ENCODE measurements around the gene CYP2S1.
"Not testable (repeated sequence)": the region's sequence is repeated elsewhere in the genome, so short reads cannot be mapped to it uniquely, and the experiment has no call there.

CYP2S1 gene

GRCh38 chr19:41228486-41228885 lies 35.5 kb downstream of the CYP2S1 start:
- 95% methylated on average over 2 of the region's 3 CpGs for WGBS
- Histone ChIP-seq H3K36me3 (ENCODE audit: insufficient read depth, low read length) (peaks cover 10% of the 10 kb centered on the region; the same call in 1 of the 2 replicates), H3K4me3 (ENCODE audit: low read length) (no peak overlapping the region), H3K9ac (ENCODE audit: low read depth, low read length) (no peak overlapping the region), H3K9me3 (ENCODE audit: insufficient read depth, low read depth, low read length) (no peaks in the 10 kb centered on the region), H3K4me1 (ENCODE audit: insufficient read depth, low read length) (peaks cover 25% of the 10 kb centered on the region), H3K27ac (ENCODE audit: low read depth, low read length) (no peak overlapping the region), H3K27me3 (ENCODE audit: insufficient read depth, low read length) (no peaks in the 10 kb centered on the region)

GRCh38 chr19:41229338-41229737 lies 36.3 kb downstream of the CYP2S1 start:
- H3K4me3 ChIP-seq (ENCODE audit: low read length); H3K27ac ChIP-seq (ENCODE audit: low read depth, low read length); H3K27me3 ChIP-seq (ENCODE audit: insufficient read depth, low read length); H3K9ac ChIP-seq (ENCODE audit: low read depth, low read length); H3K9me3 ChIP-seq (ENCODE audit: insufficient read depth, low read depth, low read length): not testable (repeated sequence)
- Histone ChIP-seq H3K4me1 (ENCODE audit: insufficient read depth, low read length) (peaks cover 17% of the 10 kb centered on the region), H3K36me3 (ENCODE audit: insufficient read depth, low read length) (peaks cover 16% of the 10 kb centered on the region; the same call in 1 of the 2 replicates)
- WGBS: 92% methylated on average over 5 of the region's 5 CpGs

DNA sequence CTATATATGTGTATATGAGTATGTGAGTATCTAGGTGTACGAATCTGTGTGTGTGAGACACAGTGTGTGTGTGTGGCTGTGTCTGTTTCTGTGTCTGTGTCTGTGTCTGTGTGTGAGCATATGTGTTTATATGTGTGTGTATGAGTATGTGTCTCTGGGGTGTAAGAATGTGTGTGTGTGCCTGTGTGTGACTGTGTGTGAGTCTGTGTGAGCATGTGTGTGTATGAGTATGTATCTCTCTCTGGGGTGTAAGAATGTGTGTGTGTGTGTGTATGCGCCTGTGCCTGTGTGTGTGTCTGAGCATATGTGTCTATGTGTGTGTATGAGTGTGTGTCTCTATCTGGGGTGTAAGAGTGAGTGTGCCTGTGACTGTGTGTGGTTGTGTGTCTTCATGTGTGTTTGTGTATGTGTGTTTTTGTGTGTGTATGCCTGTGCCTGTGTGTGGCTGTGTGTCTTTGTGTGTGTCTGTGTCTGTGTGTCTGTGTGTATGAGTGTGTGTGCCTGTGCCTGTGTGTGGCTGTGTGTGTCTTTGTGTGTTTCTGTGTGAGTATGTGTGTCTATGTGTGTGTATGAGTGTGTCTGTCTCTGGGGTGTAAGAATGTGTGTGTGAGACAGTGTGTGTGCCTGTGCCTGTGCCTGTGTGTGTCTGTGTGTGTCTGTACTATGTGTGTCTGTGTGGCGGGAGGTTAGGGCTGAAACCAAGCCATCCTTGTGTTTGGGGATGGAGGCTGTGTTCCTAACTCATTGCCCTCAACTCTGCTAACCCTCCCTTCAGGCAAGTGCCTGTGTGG lies 37.2 kb downstream of the CYP2S1 start:
- no peak overlapping the region for H3K4me3 ChIP-seq (ENCODE audit: low read length)
- H3K27ac ChIP-seq (ENCODE audit: low read depth, low read length): no peak overlapping the region
- 91% methylated on average over 3 of the region's 3 CpGs for WGBS
- no peak overlapping the region for H3K9ac ChIP-seq (ENCODE audit: low read depth, low read length)
- H3K36me3 ChIP-seq (ENCODE audit: insufficient read depth, low read length): peaks cover 19% of the 10 kb centered on the region; the same call in 1 of the 2 replicates
- H3K27me3 ChIP-seq (ENCODE audit: insufficient read depth, low read length): no peaks in the 10 kb centered on the region
- H3K4me1 ChIP-seq (ENCODE audit: insufficient read depth, low read length): peaks cover 16% of the 10 kb centered on the region
- H3K9me3 ChIP-seq (ENCODE audit: insufficient read depth, low read depth, low read length): no peaks in the 10 kb centered on the region

DNA sequence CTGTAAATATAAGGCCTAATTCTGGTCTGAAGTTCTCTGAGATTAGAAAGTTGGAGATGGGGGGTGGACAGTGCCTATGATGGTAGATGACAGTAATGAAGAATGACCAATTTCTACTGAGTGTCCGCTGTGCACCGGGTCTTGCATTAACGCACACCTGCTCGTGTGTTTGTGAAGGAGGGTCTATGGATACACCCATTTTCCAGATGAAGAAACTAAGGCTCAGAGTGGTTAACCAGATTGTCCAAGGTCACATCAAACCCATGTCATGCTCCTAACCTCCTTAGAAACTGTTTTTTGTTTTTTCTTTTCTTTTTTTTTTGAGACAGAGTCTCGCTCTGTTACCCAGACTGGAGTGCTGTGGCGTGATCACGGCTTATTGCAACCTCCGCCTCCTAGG lies 39.7 kb downstream of the CYP2S1 start:
- WGBS: 92% methylated on average over 8 of the region's 8 CpGs

DNA sequence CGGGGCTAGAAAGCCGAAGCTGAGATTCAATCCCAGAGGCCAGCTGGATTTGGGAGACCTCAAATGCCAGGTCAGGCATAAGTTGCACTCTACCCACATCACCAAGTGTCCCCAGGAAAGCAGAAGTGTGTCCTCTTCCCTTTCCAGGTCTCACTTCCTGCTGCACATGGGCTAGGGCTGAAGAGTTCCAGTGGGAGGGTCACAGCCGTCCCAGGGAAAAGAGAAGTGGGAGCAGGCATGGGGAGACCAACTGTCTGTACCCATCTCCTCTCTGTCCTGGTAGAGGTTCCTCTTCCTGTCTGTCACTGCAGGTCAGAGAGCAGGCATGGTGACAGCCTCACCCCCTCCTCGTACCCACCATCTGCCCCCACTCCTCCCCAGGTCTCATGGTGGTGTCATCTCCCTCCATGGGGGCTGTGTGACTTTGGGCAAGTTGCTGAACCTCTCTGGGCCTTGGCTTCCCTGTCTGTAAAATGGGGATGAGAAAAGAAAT lies 40.8 kb downstream of the CYP2S1 start:
- 96% methylated on average over 4 of the region's 4 CpGs for WGBS
- Histone ChIP-seq H3K4me3 (ENCODE audit: low read length) (no peak overlapping the region), H3K9me3 (ENCODE audit: insufficient read depth, low read depth, low read length) (no peaks in the 10 kb centered on the region), H3K27me3 (ENCODE audit: insufficient read depth, low read length) (no peaks in the 10 kb centered on the region), H3K9ac (ENCODE audit: low read depth, low read length) (no peak overlapping the region), H3K36me3 (ENCODE audit: insufficient read depth, low read length) (peaks cover 37% of the 10 kb centered on the region), H3K4me1 (ENCODE audit: insufficient read depth, low read length) (no peaks in the 10 kb centered on the region), H3K27ac (ENCODE audit: low read depth, low read length) (no peak overlapping the region)

More for the DNA sequence above, 39.7 kb downstream of the CYP2S1 start:
- no peak overlapping the region for H3K9ac ChIP-seq (ENCODE audit: low read depth, low read length)
- no peaks in the 10 kb centered on the region for H3K4me1 ChIP-seq (ENCODE audit: insufficient read depth, low read length)
- no peak overlapping the region for H3K4me3 ChIP-seq (ENCODE audit: low read length)
- H3K9me3 ChIP-seq (ENCODE audit: insufficient read depth, low read depth, low read length): no peaks in the 10 kb centered on the region
- no peaks in the 10 kb centered on the region for H3K27me3 ChIP-seq (ENCODE audit: insufficient read depth, low read length)
- H3K27ac ChIP-seq (ENCODE audit: low read depth, low read length): no peak overlapping the region
- H3K36me3 ChIP-seq (ENCODE audit: insufficient read depth, low read length): peaks cover 31% of the 10 kb centered on the region

- Histone ChIP-seq H3K9me3 (ENCODE audit: insufficient read depth, low read depth, low read length) (no peaks in the 10 kb centered on the region), H3K27ac (ENCODE audit: low read depth, low read length) (no peak overlapping the region), H3K4me1 (ENCODE audit: insufficient read depth, low read length) (no peaks in the 10 kb centered on the region), H3K36me3 (ENCODE audit: insufficient read depth, low read length) (peaks cover 45% of the 10 kb centered on the region), H3K4me3 (ENCODE audit: low read length) (no peak overlapping the region), H3K27me3 (ENCODE audit: insufficient read depth, low read length) (no peaks in the 10 kb centered on the region), H3K9ac (ENCODE audit: low read depth, low read length) (no peak overlapping the region)
- whole genome bisulfite sequencing: 95% methylated on average over 7 of the region's 8 CpGs
Measured at GRCh38 chr19:41234512-41235168, 41.6 kb downstream of the CYP2S1 start.

- Histone ChIP-seq H3K4me3 (ENCODE audit: low read length) (no peak overlapping the region), H3K27ac (ENCODE audit: low read depth, low read length) (no peak overlapping the region), H3K4me1 (ENCODE audit: insufficient read depth, low read length) (no peaks in the 10 kb centered on the region), H3K9me3 (ENCODE audit: insufficient read depth, low read depth, low read length) (no peaks in the 10 kb centered on the region), H3K9ac (ENCODE audit: low read depth, low read length) (no peak overlapping the region), H3K36me3 (ENCODE audit: insufficient read depth, low read length) (peaks cover 53% of the 10 kb centered on the region), H3K27me3 (ENCODE audit: insufficient read depth, low read length) (no peaks in the 10 kb centered on the region)
- WGBS: 94% methylated on average over 3 of the region's 4 CpGs
Measured at GRCh38 chr19:41235480-41235879, 42.5 kb downstream of the CYP2S1 start.

- H3K27me3 ChIP-seq (ENCODE audit: insufficient read depth, low read length): no peaks in the 10 kb centered on the region
- no peak overlapping the region for H3K9ac ChIP-seq (ENCODE audit: low read depth, low read length)
- 95% methylated on average over 10 of the region's 10 CpGs for WGBS
- no peak overlapping the region for H3K4me3 ChIP-seq (ENCODE audit: low read length)
- H3K36me3 ChIP-seq (ENCODE audit: insufficient read depth, low read length): peaks cover 68% of the 10 kb centered on the region
- H3K9me3 ChIP-seq (ENCODE audit: insufficient read depth, low read depth, low read length): no peaks in the 10 kb centered on the region
- H3K4me1 ChIP-seq (ENCODE audit: insufficient read depth, low read length): no peaks in the 10 kb centered on the region
- no peak overlapping the region for H3K27ac ChIP-seq (ENCODE audit: low read depth, low read length)
Measured at GRCh38 chr19:41238244-41238643, 45.2 kb downstream of the CYP2S1 start.

DNA sequence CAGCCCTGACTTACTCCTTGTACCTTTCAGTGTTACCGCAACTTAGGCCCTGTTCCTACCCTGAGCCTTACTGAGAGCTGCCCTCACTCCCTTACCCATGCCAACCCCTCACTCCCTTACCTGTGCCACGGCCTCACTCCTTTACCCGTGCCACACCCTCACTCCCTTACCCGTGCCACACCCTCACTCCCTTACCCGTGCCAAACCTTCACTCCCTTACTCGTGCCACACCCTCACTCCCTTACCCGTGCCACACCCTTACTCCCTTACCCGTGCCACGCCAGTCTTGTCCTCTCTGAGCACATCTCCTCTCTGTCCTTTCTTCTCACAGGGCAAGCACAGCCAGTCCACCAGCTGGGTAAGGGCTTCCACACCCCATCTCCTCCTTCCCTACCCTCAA lies 46.3 kb downstream of the CYP2S1 start:
- Histone ChIP-seq H3K9ac (ENCODE audit: low read depth, low read length) (no peak overlapping the region), H3K4me1 (ENCODE audit: insufficient read depth, low read length) (no peaks in the 10 kb centered on the region), H3K36me3 (ENCODE audit: insufficient read depth, low read length) (peaks cover 72% of the 10 kb centered on the region), H3K4me3 (ENCODE audit: low read length) (no peak overlapping the region), H3K27me3 (ENCODE audit: insufficient read depth, low read length) (no peaks in the 10 kb centered on the region), H3K9me3 (ENCODE audit: insufficient read depth, low read depth, low read length) (no peaks in the 10 kb centered on the region), H3K27ac (ENCODE audit: low read depth, low read length) (no peak overlapping the region)
- 94% methylated on average over 9 of the region's 9 CpGs for WGBS

GRCh38 chr19:41239961-41240574 lies 47.0 kb downstream of the CYP2S1 start:
- Histone ChIP-seq H3K4me3 (ENCODE audit: low read length) (no peak overlapping the region), H3K9ac (ENCODE audit: low read depth, low read length) (no peak overlapping the region), H3K27ac (ENCODE audit: low read depth, low read length) (no peak overlapping the region), H3K9me3 (ENCODE audit: insufficient read depth, low read depth, low read length) (no peaks in the 10 kb centered on the region), H3K27me3 (ENCODE audit: insufficient read depth, low read length) (no peaks in the 10 kb centered on the region), H3K4me1 (ENCODE audit: insufficient read depth, low read length) (no peaks in the 10 kb centered on the region), H3K36me3 (ENCODE audit: insufficient read depth, low read length) (peaks cover 74% of the 10 kb centered on the region)
- 93% methylated on average over 2 of the region's 2 CpGs for WGBS

GRCh38 chr19:41241859-41242258 lies 48.8 kb downstream of the CYP2S1 start:
- Histone ChIP-seq H3K27me3 (ENCODE audit: insufficient read depth, low read length) (no peaks in the 10 kb centered on the region), H3K4me3 (ENCODE audit: low read length) (no peak overlapping the region), H3K27ac (ENCODE audit: low read depth, low read length) (no peak overlapping the region), H3K9ac (ENCODE audit: low read depth, low read length) (no peak overlapping the region), H3K4me1 (ENCODE audit: insufficient read depth, low read length) (no peaks in the 10 kb centered on the region), H3K36me3 (ENCODE audit: insufficient read depth, low read length) (peaks cover 80% of the 10 kb centered on the region), H3K9me3 (ENCODE audit: insufficient read depth, low read depth, low read length) (no peaks in the 10 kb centered on the region)
- WGBS: 90% methylated on average over 4 of the region's 5 CpGs
